GM08714 (cell line): ENCODE results near the gene ITPR2.

ENCODE experiments used
- H3K4me3 ChIP-seq: fragments of 200-500 bp; sonication (Bioruptor generic); 2 replicates; pipeline ENCODE4 v1.5.1; 2014; ENCODE audit warnings: mild to moderate bottlenecking, low read length, inconsistent platforms
- ZNF274 ChIP-seq: IDR thresholded peaks from 2 replicates; pipeline ENCODE4 v1.6.1; 2012; ENCODE audit warnings: mild to moderate bottlenecking, low read depth, low read length

Gene ITPR2

DNA sequence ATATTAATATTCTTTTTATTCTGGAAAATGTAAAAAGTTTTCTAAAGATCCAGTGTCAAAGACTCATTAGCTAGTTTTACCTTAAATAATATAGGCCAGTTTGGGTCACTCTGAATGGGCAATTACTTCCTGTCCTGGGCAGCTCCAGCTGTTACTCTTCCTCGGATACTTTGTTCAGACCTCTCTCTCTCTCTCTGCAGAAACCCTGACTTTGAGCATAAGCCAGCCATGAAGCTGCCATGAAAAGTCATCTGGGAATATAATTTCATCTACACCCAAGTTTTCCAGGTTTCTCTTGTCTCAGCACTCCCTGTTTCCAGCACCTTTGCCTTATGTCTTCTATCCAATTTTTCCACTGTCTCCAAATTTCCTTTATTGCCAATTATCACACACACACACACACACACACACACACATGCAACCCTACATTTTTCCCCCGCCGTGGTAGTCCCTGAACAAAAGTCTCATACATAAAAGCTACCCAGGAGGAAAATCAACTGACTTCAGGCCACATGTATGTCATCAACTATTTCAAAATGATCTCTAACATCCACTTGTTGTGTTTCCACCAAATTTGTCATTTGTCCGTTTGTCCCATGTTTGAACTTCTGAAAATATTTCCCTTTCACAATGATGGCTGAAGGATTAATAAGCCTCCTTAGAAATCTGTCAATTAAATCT lies 319.5 kb downstream of the ITPR2 start:
- no peak for TF ChIP-seq ZNF274
- H3K4me3 ChIP-seq: no peak overlapping the region

DNA sequence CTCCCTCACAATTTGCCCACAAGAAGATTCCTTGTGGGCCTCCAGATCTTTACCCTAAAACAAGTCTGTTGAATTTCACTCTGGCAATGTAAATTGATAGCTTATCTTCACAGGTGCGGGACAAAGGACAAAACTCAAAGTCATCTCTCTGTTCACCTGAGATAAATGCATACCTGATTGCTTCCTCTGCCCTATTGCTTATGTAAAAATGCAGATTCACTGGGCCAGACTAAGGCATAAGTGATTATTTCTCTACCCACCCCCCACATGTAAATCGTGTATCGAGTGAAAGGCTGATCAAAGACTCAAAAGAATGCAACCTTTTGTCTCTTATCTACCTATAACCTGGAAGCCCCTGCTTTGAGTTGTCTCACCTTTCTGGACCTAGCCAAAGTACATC lies 320.8 kb downstream of the ITPR2 start:
- no peak overlapping the region for H3K4me3 ChIP-seq
- no peak for TF ChIP-seq ZNF274

GRCh38 chr12:26510354-26510674 lies 322.7 kb downstream of the ITPR2 start:
- H3K4me3 ChIP-seq: no peak overlapping the region
- no peak for TF ChIP-seq ZNF274

DNA sequence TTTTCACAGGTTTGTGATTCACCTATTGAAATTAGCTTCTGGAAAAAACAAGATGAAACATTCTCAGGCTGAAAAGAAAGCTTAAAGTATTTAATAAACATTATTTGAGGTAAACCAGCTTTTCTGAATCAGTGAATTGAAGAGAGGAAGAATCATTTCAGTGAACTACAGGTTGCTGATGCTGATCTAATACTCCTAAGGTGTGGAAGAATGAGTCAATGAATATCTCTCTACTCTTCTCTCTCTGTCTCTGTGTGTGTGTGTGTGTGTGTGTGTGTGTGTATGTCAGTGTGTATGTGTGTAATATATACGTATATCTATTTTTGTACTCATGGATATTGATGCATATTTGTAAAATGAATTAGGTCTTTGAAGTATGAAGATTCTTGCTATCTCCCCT lies 325.4 kb downstream of the ITPR2 start:
- no peak for TF ChIP-seq ZNF274
- no peak overlapping the region for H3K4me3 ChIP-seq

GRCh38 chr12:26499979-26500640 lies 332.9 kb downstream of the ITPR2 start:
- no peak overlapping the region for H3K4me3 ChIP-seq
- TF ChIP-seq ZNF274: no peak

DNA sequence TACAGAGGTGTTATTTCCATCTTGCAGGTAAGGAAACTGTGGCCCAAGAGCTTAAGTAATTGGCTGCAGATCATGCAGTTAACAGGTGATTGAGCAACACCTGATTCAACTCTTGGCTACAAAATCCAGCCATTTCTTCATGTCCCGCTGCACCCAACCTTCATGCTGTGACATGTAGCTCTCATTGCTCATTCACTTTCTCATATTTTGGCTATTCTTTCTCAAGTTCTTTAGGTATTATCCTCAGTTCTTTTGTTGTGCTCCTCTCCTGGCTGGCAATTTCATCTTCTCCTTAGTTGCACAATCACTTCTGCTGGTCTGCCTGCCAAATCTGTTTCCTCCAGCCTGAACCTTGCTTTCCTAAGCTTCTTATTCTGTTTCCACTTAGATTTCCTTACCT lies 336.8 kb downstream of the ITPR2 start:
- H3K4me3 ChIP-seq: no peak overlapping the region
- no peak for TF ChIP-seq ZNF274

GRCh38 chr12:26493656-26494055 lies 339.3 kb downstream of the ITPR2 start:
- TF ChIP-seq ZNF274: no peak
- H3K4me3 ChIP-seq: no peak overlapping the region

DNA sequence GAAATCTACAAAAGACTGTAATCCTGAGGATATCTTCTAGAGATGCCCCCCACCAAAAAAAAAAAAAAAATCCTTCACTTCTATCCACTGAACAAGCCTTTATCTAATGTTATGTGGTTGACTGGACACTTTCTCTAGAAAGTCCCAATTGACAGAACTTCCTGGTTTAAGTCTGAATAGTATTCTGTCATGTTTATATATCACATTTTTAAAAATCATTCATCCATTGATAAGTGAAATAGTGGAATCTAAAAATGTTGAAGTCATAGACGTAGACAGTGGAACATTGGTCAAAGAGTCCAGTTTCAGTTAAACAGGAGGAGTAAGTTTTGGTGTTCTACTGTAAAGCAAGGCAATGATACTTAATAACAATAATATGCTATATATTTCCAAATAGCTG lies 340.6 kb downstream of the ITPR2 start:
- no peak overlapping the region for H3K4me3 ChIP-seq
- TF ChIP-seq ZNF274: no peak

- no peak overlapping the region for H3K4me3 ChIP-seq
- no peak for TF ChIP-seq ZNF274
These were observed 343.1 kb downstream of the ITPR2 start for GRCh38 chr12:26489908-26490307.

DNA sequence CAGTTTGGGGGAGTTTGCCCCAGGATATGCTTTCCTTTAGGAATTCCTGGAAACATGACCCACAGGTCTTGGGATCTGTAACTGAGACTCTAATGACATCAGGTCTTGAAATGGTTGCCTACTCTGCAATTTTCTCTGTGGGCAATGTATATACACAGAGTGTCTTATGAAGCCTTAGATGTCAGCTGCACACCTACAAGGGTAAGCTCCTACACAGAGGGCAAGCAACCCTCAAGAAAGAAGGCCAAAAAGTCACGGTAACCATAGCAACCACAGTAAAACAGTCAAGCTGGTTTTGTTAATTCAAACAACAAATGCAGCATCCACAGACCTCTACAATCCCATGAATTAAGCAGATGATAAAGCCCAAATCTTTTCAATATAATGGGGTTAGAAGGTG lies 344.6 kb downstream of the ITPR2 start:
- no peak overlapping the region for H3K4me3 ChIP-seq
- no peak for TF ChIP-seq ZNF274

- H3K4me3 ChIP-seq: no peak overlapping the region
- TF ChIP-seq ZNF274: no peak
These were observed 359.7 kb downstream of the ITPR2 start for GRCh38 chr12:26473291-26473690.

DNA sequence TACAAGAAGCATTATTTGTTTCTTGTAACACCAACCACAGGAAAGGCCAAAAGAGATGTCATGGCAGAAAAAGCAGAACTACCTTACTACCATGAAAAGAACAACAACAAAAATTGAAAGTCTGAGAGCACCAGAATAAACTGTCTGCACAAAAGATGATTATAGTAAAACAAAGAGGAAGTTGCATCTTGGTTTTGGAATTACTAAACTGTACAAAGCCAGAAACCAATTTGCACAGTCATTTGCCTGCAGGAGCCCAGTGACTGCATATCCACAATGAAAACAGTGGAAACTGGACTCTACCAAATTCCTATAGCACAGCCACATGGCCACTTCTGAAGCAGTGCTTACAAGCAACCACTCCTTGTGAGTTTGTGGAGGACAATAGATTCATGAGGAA lies 361.4 kb downstream of the ITPR2 start:
- TF ChIP-seq ZNF274: no peak
- H3K4me3 ChIP-seq: no peak overlapping the region; the same call in 1 of the 2 replicates

- no peak overlapping the region for H3K4me3 ChIP-seq
- no peak for TF ChIP-seq ZNF274
These were observed 363.4 kb downstream of the ITPR2 start for GRCh38 chr12:26469421-26470180.

- no peak for TF ChIP-seq ZNF274
- no peak overlapping the region for H3K4me3 ChIP-seq
These were observed 365.6 kb downstream of the ITPR2 start for GRCh38 chr12:26467351-26467750.

GRCh38 chr12:26466726-26467125 lies 366.3 kb downstream of the ITPR2 start:
- H3K4me3 ChIP-seq: no peak overlapping the region
- TF ChIP-seq ZNF274: no peak

- no peak for TF ChIP-seq ZNF274
- no peak overlapping the region for H3K4me3 ChIP-seq
These were observed 367.4 kb downstream of the ITPR2 start for GRCh38 chr12:26465419-26466097.
